Measurements from ENCODE around the gene CACNA1I.
"Not testable (repeated sequence)": the region's sequence is repeated elsewhere in the genome, so short reads cannot be mapped to it uniquely, and the experiment has no call there.

CACNA1I gene

GRCh38 chr22:39722501-39722900 lies 151.9 kb downstream of the CACNA1I start:
- no peak for DNase-seq

- no peak for DNase-seq
Observed at GRCh38 chr22:39723463-39723862, 152.9 kb downstream of the CACNA1I start.

GRCh38 chr22:39723899-39724351 lies 153.4 kb downstream of the CACNA1I start:
- DNase-seq: no peak

GRCh38 chr22:39724390-39724789 lies 153.8 kb downstream of the CACNA1I start:
- no peak for DNase-seq

- DNase-seq: no peak
Observed at GRCh38 chr22:39724857-39725256, 154.3 kb downstream of the CACNA1I start.

- no peak for DNase-seq
Observed at GRCh38 chr22:39725351-39726035, 154.9 kb downstream of the CACNA1I start.

GRCh38 chr22:39727541-39727940 lies 157.0 kb downstream of the CACNA1I start:
- DNase-seq: no peak

- no peak for DNase-seq
Observed at GRCh38 chr22:39728236-39728860, 157.8 kb downstream of the CACNA1I start.

- DNase-seq: no peak
Observed at GRCh38 chr22:39729141-39729934, 158.8 kb downstream of the CACNA1I start.

- no peak for DNase-seq
Observed at GRCh38 chr22:39731481-39731880, 160.9 kb downstream of the CACNA1I start.

- DNase-seq: peak; percentile 14
Observed at GRCh38 chr22:39731881-39732555, 161.5 kb downstream of the CACNA1I start.

- no peak for DNase-seq
Observed at GRCh38 chr22:39732625-39733024, 162.1 kb downstream of the CACNA1I start.

GRCh38 chr22:39733191-39733590 lies 162.6 kb downstream of the CACNA1I start:
- DNase-seq: no peak

GRCh38 chr22:39734046-39734445 lies 163.5 kb downstream of the CACNA1I start:
- DNase-seq: not testable (repeated sequence)

- no peak for DNase-seq
Observed at GRCh38 chr22:39734866-39735265, 164.3 kb downstream of the CACNA1I start.

- no peak for DNase-seq
Observed at GRCh38 chr22:39735776-39736175, 165.2 kb downstream of the CACNA1I start.

- DNase-seq: no peak
Observed at GRCh38 chr22:39738746-39739145, 168.2 kb downstream of the CACNA1I start.
